Hepatocyte (in vitro differentiated cells): ENCODE data around the gene CROCC. TPM values are rescaled to one million over a fixed set of nuclear protein-coding genes. Genes with fewer than 3 reads are reported as not detected.

Source experiments
- DNase-seq: peaks from one replicate; pipeline ENCODE4 v3.0.0-alpha.2; 2016; ENCODE audit warnings: low spot score
- H2AFZ ChIP-seq: fragments of 200-600 bp; sonication (generic); 2 replicates; pipeline ENCODE4 v1.6.0; 2016; ENCODE audit warnings: antibody characterized with exemption, mild to moderate bottlenecking
- H3K27ac ChIP-seq: fragments of 200-600 bp; sonication (generic); 2 replicates; pipeline ENCODE4 v1.5.1; 2016; ENCODE audit warnings: mild to moderate bottlenecking
- H3K27me3 ChIP-seq: fragments of 200-600 bp; sonication (generic); 2 replicates; pipeline ENCODE4 v1.6.1; 2016
- H3K36me3 ChIP-seq: fragments of 200-600 bp; sonication (generic); replicated peaks from 2 replicates; pipeline ENCODE4 v1.5.1; 2016; ENCODE audit warnings: low read depth; ENCODE audit not compliant: insufficient read depth
- H3K4me1 ChIP-seq: fragments of 200-600 bp; sonication (generic); 2 replicates; pipeline ENCODE4 v1.5.1; 2016; ENCODE audit warnings: mild to moderate bottlenecking, moderate library complexity; ENCODE audit not compliant: insufficient read depth
- H3K4me2 ChIP-seq: fragments of 200-600 bp; sonication (generic); 2 replicates; pipeline ENCODE4 v1.6.0; 2016
- H3K4me3 ChIP-seq: fragments of 200-600 bp; sonication (generic); 2 replicates; pipeline ENCODE4 v1.5.1; 2016; ENCODE audit warnings: mild to moderate bottlenecking
- H3K79me2 ChIP-seq: fragments of 200-600 bp; sonication (generic); 2 replicates; pipeline ENCODE4 v1.6.0; 2017; ENCODE audit warnings: mild to moderate bottlenecking
- H3K9me2 ChIP-seq: fragments of 200-600 bp; sonication (generic); replicated peaks from 2 replicates; pipeline ENCODE4 v1.6.0; 2017; ENCODE audit warnings: mild to moderate bottlenecking; ENCODE audit not compliant: insufficient read depth
- H3K9me3 ChIP-seq: fragments of 200-600 bp; sonication (generic); 2 replicates; pipeline ENCODE4 v1.5.1; 2016; ENCODE audit warnings: low read depth, mild to moderate bottlenecking
- H4K20me1 ChIP-seq: fragments of 200-600 bp; sonication (generic); 2 replicates; pipeline ENCODE4 v1.6.0; 2016; ENCODE audit warnings: mild to moderate bottlenecking; ENCODE audit not compliant: insufficient read depth, poor library complexity, severe bottlenecking
- EZH2 ChIP-seq: fragments of 200-600 bp; sonication (generic); IDR thresholded peaks from 2 replicates; pipeline ENCODE4 v1.6.1; 2016; ENCODE audit warnings: antibody characterized with exemption, mild to moderate bottlenecking, borderline replicate concordance
- EZH2phosphoT487 ChIP-seq: fragments of 200-600 bp; sonication (generic); IDR thresholded peaks from one replicate; pipeline ENCODE4 v1.6.1; 2018; ENCODE audit warnings: antibody characterized with exemption, mild to moderate bottlenecking, low read depth, moderate library complexity; ENCODE audit not compliant: unreplicated experiment, severe bottlenecking
- WGBS: methylation state at CpG from one replicate; pipeline ENCODE4 v1.1.6; 2016; ENCODE audit warnings: low lambda C conversion rate; ENCODE audit errors: missing lambda C conversion rate; 5-methylcytosine and 5-hydroxymethylcytosine counted together
- polyA plus RNA-seq: library from polyadenylated mRNA; unstranded; fragments of >200 nt; fragmentation: Nextera tagmentation; extraction: Ambion mirVana; gene quantifications from 2 replicates; pipeline ENCODE4 v1.2.1, GENCODE V29; 2016
- total RNA-seq: library from RNA; depleted of rRNA; stranded (reverse); fragments of >200 nt; gene quantifications from 2 replicates; pipeline ENCODE4 v1.2.3, GENCODE V29; 2014
- TF ChIP-seq, protein P1 (sequence below): fragments of 200-600 bp; sonication (generic); IDR thresholded peaks from 2 replicates; pipeline ENCODE4 v1.5.1; 2016; ENCODE audit warnings: antibody characterized with exemption, mild to moderate bottlenecking; ENCODE audit not compliant: poor library complexity

The CROCC gene
- total and polyA plus RNA-seq, 2 experiments from 2014 or later = 21.9 to 23.0 TPM

DNA sequence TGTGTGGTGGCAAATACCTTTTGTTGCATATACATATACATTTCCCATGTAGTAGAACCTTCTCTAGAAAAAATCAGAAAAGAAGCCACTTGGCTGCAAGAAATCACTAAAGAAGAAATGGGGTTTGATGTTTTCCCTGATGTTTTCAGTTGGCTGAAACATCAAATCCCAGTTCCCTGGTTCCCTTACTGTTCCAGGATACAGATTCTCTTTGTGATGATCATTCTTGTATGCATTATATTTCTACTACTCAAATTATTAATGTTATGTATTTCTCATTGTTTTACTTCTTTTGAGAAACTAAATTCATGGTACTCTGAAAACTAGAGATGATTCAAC is 18.3 kb upstream of the CROCC start:
- Histone ChIP-seq H4K20me1 (no peaks in the 10 kb centered on the region), H3K4me2 (peak overlapping the region; percentile 84), H3K36me3 (no peaks in the 10 kb centered on the region), H2AFZ (peak overlapping the region; percentile 43), H3K9me2 (no peaks in the 10 kb centered on the region), H3K9me3 (no peaks in the 10 kb centered on the region), H3K27ac (peak overlapping the region; percentile 98), H3K4me3 (peak overlapping the region; percentile 30), H3K79me2 (no peaks in the 10 kb centered on the region), H3K4me1 (peaks cover 6% of the 10 kb centered on the region), H3K27me3 (no peaks in the 10 kb centered on the region)
- no peak for DNase-seq
- TF ChIP-seq EZH2 (no peak), EZH2phosphoT487 (no peak)
- TF ChIP-seq, protein P1, sequence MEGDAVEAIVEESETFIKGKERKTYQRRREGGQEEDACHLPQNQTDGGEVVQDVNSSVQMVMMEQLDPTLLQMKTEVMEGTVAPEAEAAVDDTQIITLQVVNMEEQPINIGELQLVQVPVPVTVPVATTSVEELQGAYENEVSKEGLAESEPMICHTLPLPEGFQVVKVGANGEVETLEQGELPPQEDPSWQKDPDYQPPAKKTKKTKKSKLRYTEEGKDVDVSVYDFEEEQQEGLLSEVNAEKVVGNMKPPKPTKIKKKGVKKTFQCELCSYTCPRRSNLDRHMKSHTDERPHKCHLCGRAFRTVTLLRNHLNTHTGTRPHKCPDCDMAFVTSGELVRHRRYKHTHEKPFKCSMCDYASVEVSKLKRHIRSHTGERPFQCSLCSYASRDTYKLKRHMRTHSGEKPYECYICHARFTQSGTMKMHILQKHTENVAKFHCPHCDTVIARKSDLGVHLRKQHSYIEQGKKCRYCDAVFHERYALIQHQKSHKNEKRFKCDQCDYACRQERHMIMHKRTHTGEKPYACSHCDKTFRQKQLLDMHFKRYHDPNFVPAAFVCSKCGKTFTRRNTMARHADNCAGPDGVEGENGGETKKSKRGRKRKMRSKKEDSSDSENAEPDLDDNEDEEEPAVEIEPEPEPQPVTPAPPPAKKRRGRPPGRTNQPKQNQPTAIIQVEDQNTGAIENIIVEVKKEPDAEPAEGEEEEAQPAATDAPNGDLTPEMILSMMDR = no peak

DNA sequence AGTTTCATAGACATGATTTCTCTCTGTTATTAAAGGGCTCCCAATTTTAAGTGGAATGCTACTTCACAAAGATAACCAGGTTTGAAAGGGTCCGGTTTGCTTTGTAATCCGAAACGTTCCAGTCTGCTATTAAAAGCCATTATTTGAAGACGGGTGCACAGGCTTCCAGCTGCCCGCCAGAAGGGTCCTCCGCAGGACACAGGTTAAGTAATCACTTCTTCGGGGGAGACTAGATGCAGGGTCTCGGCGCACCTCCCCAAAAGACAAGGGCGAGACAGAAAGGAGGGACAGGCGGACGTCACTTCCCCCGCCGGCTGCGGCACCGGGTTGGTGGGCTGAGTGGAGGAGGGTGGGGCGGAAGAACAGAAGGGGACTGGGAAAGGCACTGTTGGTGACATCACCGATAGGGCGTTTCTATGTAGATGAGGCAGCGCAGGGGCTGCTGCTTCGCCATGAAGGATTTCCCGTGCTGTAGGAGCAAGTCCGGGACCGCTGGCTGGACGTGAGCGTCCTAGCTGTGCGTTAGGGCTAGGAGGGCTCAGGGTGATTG is 17.1 kb upstream of the CROCC start:
- H3K36me3 ChIP-seq = no peaks in the 10 kb centered on the region
- peak overlapping the region; percentile 43 for H2AFZ ChIP-seq
- no peaks in the 10 kb centered on the region for H3K79me2 ChIP-seq
- peak overlapping the region; percentile 84 for H3K4me2 ChIP-seq
- H3K27ac ChIP-seq = peak overlapping the region; percentile 98
- WGBS = under 1% methylated on average over 27 of the region's 27 CpGs
- no peaks in the 10 kb centered on the region for H3K9me2 ChIP-seq
- H3K4me1 ChIP-seq = peaks cover 6% of the 10 kb centered on the region
- H3K27me3 ChIP-seq = no peaks in the 10 kb centered on the region
- peak; percentile 97 for DNase-seq
- no peak for TF ChIP-seq EZH2phosphoT487
- no peak for TF ChIP-seq EZH2
- TF ChIP-seq, protein P1 = no peak
- H4K20me1 ChIP-seq = no peaks in the 10 kb centered on the region
- H3K4me3 ChIP-seq = peak overlapping the region; percentile 30
- H3K9me3 ChIP-seq = no peaks in the 10 kb centered on the region

DNA sequence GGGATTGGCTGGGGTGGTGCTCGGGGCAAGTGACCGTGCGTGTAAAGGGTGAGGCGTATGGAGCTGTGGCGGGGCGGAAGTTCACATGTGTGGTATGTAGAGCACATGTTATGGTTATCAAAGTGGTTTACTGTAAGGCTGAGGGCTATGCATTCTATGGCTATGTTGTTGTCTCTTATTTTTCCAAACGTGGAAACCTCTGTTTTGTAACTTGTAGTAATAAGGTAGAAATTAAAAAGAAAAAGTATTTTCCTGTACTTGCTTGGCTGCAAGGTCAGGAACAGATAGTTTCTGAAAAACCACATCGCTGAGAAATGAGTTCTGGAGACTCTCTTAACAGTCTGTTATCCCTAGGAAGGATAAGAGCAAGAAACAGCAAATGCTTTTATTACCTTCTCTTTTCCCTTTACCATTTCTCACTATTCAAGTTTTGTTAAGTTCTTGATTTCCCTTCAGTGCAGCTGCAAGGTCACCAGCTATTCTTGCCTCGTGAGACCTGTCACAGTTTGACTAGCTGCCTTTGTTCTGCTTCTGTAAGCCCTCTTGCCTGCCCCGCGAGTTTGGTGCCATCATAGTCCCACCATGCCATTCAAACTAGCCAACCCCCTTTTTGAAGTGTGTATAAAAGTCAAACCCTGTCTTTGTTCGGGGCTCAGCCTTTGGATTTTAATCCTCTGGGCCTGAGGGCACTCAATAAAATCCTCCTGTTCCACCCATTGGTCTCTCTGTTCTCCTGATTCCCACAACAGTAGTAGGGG is 16.4 kb upstream of the CROCC start:
- 3% methylated on average over 12 of the region's 12 CpGs for WGBS
- H3K4me3 ChIP-seq = no peak overlapping the region

More for the DNA sequence above, 16.4 kb upstream of the CROCC start:
- H3K79me2 ChIP-seq = no peaks in the 10 kb centered on the region
- peak overlapping the region; percentile 84 for H3K4me2 ChIP-seq
- H2AFZ ChIP-seq = no peak overlapping the region
- H3K36me3 ChIP-seq = no peaks in the 10 kb centered on the region
- peak; percentile 55 for DNase-seq
- TF ChIP-seq, protein P1 = no peak
- no peak for TF ChIP-seq EZH2
- TF ChIP-seq EZH2phosphoT487 = no peak
- no peaks in the 10 kb centered on the region for H3K9me3 ChIP-seq
- peak overlapping the region; percentile 98 for H3K27ac ChIP-seq
- H3K27me3 ChIP-seq = no peaks in the 10 kb centered on the region
- H4K20me1 ChIP-seq = no peaks in the 10 kb centered on the region
- no peaks in the 10 kb centered on the region for H3K9me2 ChIP-seq
- H3K4me1 ChIP-seq = peaks cover 6% of the 10 kb centered on the region
